ENCODE data around the gene XYLT1. TPM values are rescaled to one million over a fixed set of nuclear protein-coding genes. Genes with fewer than 3 reads are reported as not detected.

The XYLT1 gene
- total RNA-seq, 2 experiments from 2014 or later, result 7.3 to 8.9 TPM

DNA sequence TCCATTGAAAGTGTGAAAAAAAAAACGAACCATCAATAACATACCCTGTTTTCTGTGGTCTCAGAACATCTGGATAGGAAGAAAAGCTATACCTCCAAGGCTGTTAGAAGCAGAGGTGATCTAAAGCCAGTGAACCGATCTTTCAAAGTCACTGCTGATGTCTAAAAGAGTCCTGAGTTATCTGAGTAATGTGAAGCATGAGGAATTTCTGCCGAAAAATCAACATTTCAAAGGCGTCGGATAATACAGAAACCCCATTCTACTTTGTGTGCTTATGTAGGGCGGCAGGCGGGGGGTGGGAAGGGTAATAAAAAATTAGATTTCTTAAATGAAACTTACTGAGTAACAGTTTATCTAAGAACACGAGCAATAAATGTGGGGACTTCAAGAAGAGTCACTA, 3.9 kb downstream of the XYLT1 start:
- ChIA-PET POLR2A (interaction anchor here (0.9 to 1.9 kb wide), 5 partner anchors 12 to 205 kb away, joined by 3 to 6 read pairs (median 4); no protein-coding TSS in a partner anchor), CTCF (interaction anchor here (0.7 to 2.5 kb wide), 15 partner anchors 16 to 272 kb away, joined by 3 to 10 read pairs (median 4); no protein-coding TSS in a partner anchor)
- ATAC-seq (no peak), DNase-seq (no peak)
- TF ChIP-seq CTCF (IDR thresholded peaks at IDR 0.05), result no peak
- intact Hi-C loops (cut with micrococcal nuclease), result loop anchor here (10.0 kb wide), 1 partner anchor 102 kb away; no protein-coding TSS in a partner anchor
- no peak overlapping the region for H3K27ac Mint-ChIP-seq
- H3K4me1 Mint-ChIP-seq (ENCODE audit: low read depth), result peaks cover 50% of the 10 kb centered on the region
- H3K4me3 Mint-ChIP-seq, result no peak overlapping the region
- H3K36me3 Mint-ChIP-seq (ENCODE audit: low read depth), result peaks cover 5% of the 10 kb centered on the region
- H3K27me3 Mint-ChIP-seq, result peaks cover 2% of the 10 kb centered on the region
- no peaks in the 10 kb centered on the region for H3K9me3 Mint-ChIP-seq

GRCh38 chr16:17465460-17465859, 5.3 kb downstream of the XYLT1 start:
- Mint-ChIP-seq H3K27me3 (peaks cover 2% of the 10 kb centered on the region), H3K4me1 (ENCODE audit: low read depth) (peaks cover 55% of the 10 kb centered on the region), H3K27ac (no peak overlapping the region), H3K36me3 (ENCODE audit: low read depth) (peaks cover 9% of the 10 kb centered on the region), H3K4me3 (no peak overlapping the region), H3K9me3 (no peaks in the 10 kb centered on the region)
- no peak for ATAC-seq
- no peak for TF ChIP-seq CTCF (IDR thresholded peaks at IDR 0.05)
- no peak for DNase-seq
- intact Hi-C loops (cut with micrococcal nuclease), result loop anchor here (10.0 kb wide), 1 partner anchor 101 kb away; no protein-coding TSS in a partner anchor
- POLR2A ChIA-PET, result no interaction called here
- CTCF ChIA-PET, result interaction anchor here (1.0 kb wide), 1 partner anchor 271 kb away, joined by 7 read pairs; no protein-coding TSS in a partner anchor

GRCh38 chr16:17463335-17463734, 7.4 kb downstream of the XYLT1 start:
- ChIA-PET CTCF (interaction anchor here (0.5 to 1.3 kb wide), 4 partner anchors 82 to 602 kb away, joined by 3 read pairs; no protein-coding TSS in a partner anchor), POLR2A (interaction anchor here (1.2 kb wide), 1 partner anchor 105 kb away, joined by 3 read pairs; no protein-coding TSS in a partner anchor)
- H3K4me1 Mint-ChIP-seq (ENCODE audit: low read depth), result peaks cover 40% of the 10 kb centered on the region
- peak; percentile 66 for ATAC-seq
- peaks cover 9% of the 10 kb centered on the region for H3K36me3 Mint-ChIP-seq (ENCODE audit: low read depth)
- H3K27ac Mint-ChIP-seq, result no peak overlapping the region
- no peak for DNase-seq
- intact Hi-C loops (cut with micrococcal nuclease), result loop anchor here (10.0 kb wide), 1 partner anchor 99 kb away; no protein-coding TSS in a partner anchor
- no peak overlapping the region for H3K4me3 Mint-ChIP-seq
- no peak for TF ChIP-seq CTCF (IDR thresholded peaks at IDR 0.05)
- no peaks in the 10 kb centered on the region for H3K9me3 Mint-ChIP-seq
- no peaks in the 10 kb centered on the region for H3K27me3 Mint-ChIP-seq

GRCh38 chr16:17461951-17462729, 8.6 kb downstream of the XYLT1 start:
- ChIA-PET CTCF (interaction anchor here (1.5 kb wide), 1 partner anchor 38 kb away, joined by 3 read pairs; no protein-coding TSS in a partner anchor), POLR2A (interaction anchor here (0.6 kb wide), 1 partner anchor 11 kb away, joined by 3 read pairs; no protein-coding TSS in a partner anchor)
- H3K4me3 Mint-ChIP-seq, result no peak overlapping the region
- H3K4me1 Mint-ChIP-seq (ENCODE audit: low read depth), result peaks cover 28% of the 10 kb centered on the region
- peak; percentile 13 for DNase-seq
- H3K27me3 Mint-ChIP-seq, result no peaks in the 10 kb centered on the region
- no peak for ATAC-seq
- TF ChIP-seq CTCF (IDR thresholded peaks at IDR 0.05), result no peak
- no peaks in the 10 kb centered on the region for H3K9me3 Mint-ChIP-seq
- peaks cover 9% of the 10 kb centered on the region for H3K36me3 Mint-ChIP-seq (ENCODE audit: low read depth)
- intact Hi-C loops (cut with micrococcal nuclease), result loop anchor here (10.0 kb wide), 1 partner anchor 97 kb away; no protein-coding TSS in a partner anchor
- no peak overlapping the region for H3K27ac Mint-ChIP-seq

All from activated CD8-positive, alpha-beta T cell treated with anti-CD3 and anti-CD28 coated beads for 36 hours (primary cell).